ENCODE results near the gene SPTBN1. TPM values are rescaled to one million over a fixed set of nuclear protein-coding genes. Genes with fewer than 3 reads are reported as not detected.

Gene SPTBN1
- total RNA-seq, 1 experiment from 2014 or later = 171 TPM

GRCh38 chr2:54609647-54610046, 153.5 kb downstream of the SPTBN1 start:
- ChIA-PET POLR2A (interaction anchor here (0.9 to 3.2 kb wide), 6 partner anchors 10 to 78 kb away, joined by 3 to 9 read pairs (median 4); no protein-coding TSS in a partner anchor), CTCF (no interaction called here)
- no peak overlapping the region for H3K27ac Mint-ChIP-seq (ENCODE audit: low read depth, unreplicated experiment)
- DNase-seq (ENCODE audit: unreplicated experiment) = no peak
- no peaks in the 10 kb centered on the region for H3K27me3 Mint-ChIP-seq (ENCODE audit: insufficient read depth, unreplicated experiment)
- no TSS peak for BruUV-seq (replicated peaks)
- peaks cover 32% of the 10 kb centered on the region for H3K4me1 Mint-ChIP-seq (ENCODE audit: insufficient read depth, unreplicated experiment)
- no peak for TF ChIP-seq CTCF (IDR thresholded peaks at IDR 0.05; ENCODE audit: unreplicated experiment)
- intact Hi-C loops (cut with micrococcal nuclease) = loop anchor here (5.0 kb wide), 1 partner anchor 87 kb away; no protein-coding TSS in a partner anchor
- peaks cover 15% of the 10 kb centered on the region for H3K36me3 Mint-ChIP-seq (ENCODE audit: insufficient read depth, unreplicated experiment)
- H3K4me3 Mint-ChIP-seq (ENCODE audit: unreplicated experiment) = no peak overlapping the region
- H3K9me3 Mint-ChIP-seq (ENCODE audit: unreplicated experiment) = no peaks in the 10 kb centered on the region

GRCh38 chr2:54610700-54611099, 154.6 kb downstream of the SPTBN1 start:
- intact Hi-C loops (cut with micrococcal nuclease) = loop anchor here (5.0 kb wide), 1 partner anchor 88 kb away; no protein-coding TSS in a partner anchor
- peaks cover 22% of the 10 kb centered on the region for H3K4me1 Mint-ChIP-seq (ENCODE audit: insufficient read depth, unreplicated experiment)
- no TSS peak for BruUV-seq (replicated peaks)

GRCh38 chr2:54611830-54612545, 155.9 kb downstream of the SPTBN1 start:
- no peaks in the 10 kb centered on the region for H3K9me3 Mint-ChIP-seq (ENCODE audit: unreplicated experiment)
- POLR2A ChIA-PET = no interaction called here
- no peak for TF ChIP-seq CTCF (IDR thresholded peaks at IDR 0.05; ENCODE audit: unreplicated experiment)
- no peaks in the 10 kb centered on the region for H3K27me3 Mint-ChIP-seq (ENCODE audit: insufficient read depth, unreplicated experiment)
- CTCF ChIA-PET = interaction anchor here (0.6 to 1.6 kb wide), 5 partner anchors 9 to 506 kb away, joined by 3 to 4 read pairs (median 4); no protein-coding TSS in a partner anchor
- H3K4me3 Mint-ChIP-seq (ENCODE audit: unreplicated experiment) = no peak overlapping the region
- BruUV-seq (replicated peaks) = no TSS peak
- H3K4me1 Mint-ChIP-seq (ENCODE audit: insufficient read depth, unreplicated experiment) = peaks cover 19% of the 10 kb centered on the region
- intact Hi-C loops (cut with micrococcal nuclease) = loop anchor here (5.0 kb wide), 1 partner anchor 90 kb away; no protein-coding TSS in a partner anchor
- H3K36me3 Mint-ChIP-seq (ENCODE audit: insufficient read depth, unreplicated experiment) = peaks cover 36% of the 10 kb centered on the region
- H3K27ac Mint-ChIP-seq (ENCODE audit: low read depth, unreplicated experiment) = no peak overlapping the region
- no peak for DNase-seq (ENCODE audit: unreplicated experiment)

More at GRCh38 chr2:54610700-54611099, 154.6 kb downstream of the SPTBN1 start:
- DNase-seq (ENCODE audit: unreplicated experiment) = no peak
- ChIA-PET CTCF (interaction anchor here (1.6 kb wide), 1 partner anchor 56 kb away, joined by 4 read pairs; no protein-coding TSS in a partner anchor), POLR2A (interaction anchor here (1.0 to 3.2 kb wide), 3 partner anchors 11 to 79 kb away, joined by 3 to 9 read pairs (median 3); no protein-coding TSS in a partner anchor)
- Mint-ChIP-seq H3K9me3 (ENCODE audit: unreplicated experiment) (no peaks in the 10 kb centered on the region), H3K27me3 (ENCODE audit: insufficient read depth, unreplicated experiment) (no peaks in the 10 kb centered on the region), H3K36me3 (ENCODE audit: insufficient read depth, unreplicated experiment) (peaks cover 23% of the 10 kb centered on the region), H3K4me3 (ENCODE audit: unreplicated experiment) (no peak overlapping the region), H3K27ac (ENCODE audit: low read depth, unreplicated experiment) (no peak overlapping the region)
- TF ChIP-seq CTCF (IDR thresholded peaks at IDR 0.05; ENCODE audit: unreplicated experiment) = no peak

GRCh38 chr2:54613386-54613785, 157.3 kb downstream of the SPTBN1 start:
- ChIA-PET POLR2A (interaction anchor here (0.7 to 2.6 kb wide), 7 partner anchors 9 to 141 kb away, joined by 3 to 18 read pairs (median 5); no protein-coding TSS in a partner anchor), CTCF (interaction anchor here (0.7 to 1.1 kb wide), 3 partner anchors 11 to 437 kb away, joined by 3 read pairs; no protein-coding TSS in a partner anchor)
- Mint-ChIP-seq H3K27ac (ENCODE audit: low read depth, unreplicated experiment) (peak overlapping the region; percentile 90), H3K36me3 (ENCODE audit: insufficient read depth, unreplicated experiment) (peaks cover 50% of the 10 kb centered on the region), H3K4me1 (ENCODE audit: insufficient read depth, unreplicated experiment) (peaks cover 19% of the 10 kb centered on the region), H3K27me3 (ENCODE audit: insufficient read depth, unreplicated experiment) (no peaks in the 10 kb centered on the region), H3K4me3 (ENCODE audit: unreplicated experiment) (no peak overlapping the region), H3K9me3 (ENCODE audit: unreplicated experiment) (no peaks in the 10 kb centered on the region)
- BruUV-seq (replicated peaks) = TSS peak; percentile 13
- intact Hi-C loops (cut with micrococcal nuclease) = loop anchor here (5.0 kb wide), 1 partner anchor 91 kb away; no protein-coding TSS in a partner anchor
- no peak for TF ChIP-seq CTCF (IDR thresholded peaks at IDR 0.05; ENCODE audit: unreplicated experiment)
- DNase-seq (ENCODE audit: unreplicated experiment) = no peak
